Stimulated activated CD4-positive, alpha-beta T cell treated with anti-CD3 and anti-CD28 coated beads, Interleukin-2, amount 100 ng/mL, for 4 hours (primary cell): ENCODE measurements around the gene TPST1.
"Not testable (repeated sequence)": the region's sequence is repeated elsewhere in the genome, so short reads cannot be mapped to it uniquely, and the experiment has no call there.

ENCODE experiments used
- DNase-seq: peaks from one replicate; pipeline ENCODE4 v3.0.0-alpha.2; 2020; ENCODE audit warnings: low read depth

The TPST1 gene

DNA sequence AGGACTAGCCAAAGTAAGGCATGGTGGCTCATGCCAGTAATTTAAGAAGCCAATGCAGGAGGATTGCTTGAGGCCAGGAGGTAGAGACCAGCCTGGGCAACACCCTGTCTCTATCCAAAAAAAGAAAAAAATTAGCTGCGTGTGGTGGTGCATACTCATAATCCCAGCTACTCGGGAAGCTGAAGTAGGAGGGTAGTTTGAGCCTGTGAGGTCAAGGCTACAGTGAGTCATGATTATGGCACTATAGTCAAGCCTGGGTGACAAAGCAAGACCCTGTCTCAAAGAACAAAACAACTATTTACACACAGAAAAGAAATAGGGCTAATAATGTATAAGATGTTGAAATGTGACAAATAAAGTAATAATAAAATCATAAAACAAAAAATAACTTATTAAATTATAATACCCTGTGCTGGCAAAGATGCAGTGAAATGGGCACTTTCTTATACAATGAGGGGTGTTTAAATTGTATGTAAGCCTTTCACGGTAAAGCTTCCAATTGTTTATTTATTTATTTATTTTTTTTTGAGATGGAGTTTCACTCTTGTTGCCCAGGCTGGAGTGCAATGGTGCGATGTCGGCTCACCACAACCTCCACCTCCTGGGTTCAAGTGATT is 175.2 kb downstream of the TPST1 start:
- no peak for DNase-seq

DNA sequence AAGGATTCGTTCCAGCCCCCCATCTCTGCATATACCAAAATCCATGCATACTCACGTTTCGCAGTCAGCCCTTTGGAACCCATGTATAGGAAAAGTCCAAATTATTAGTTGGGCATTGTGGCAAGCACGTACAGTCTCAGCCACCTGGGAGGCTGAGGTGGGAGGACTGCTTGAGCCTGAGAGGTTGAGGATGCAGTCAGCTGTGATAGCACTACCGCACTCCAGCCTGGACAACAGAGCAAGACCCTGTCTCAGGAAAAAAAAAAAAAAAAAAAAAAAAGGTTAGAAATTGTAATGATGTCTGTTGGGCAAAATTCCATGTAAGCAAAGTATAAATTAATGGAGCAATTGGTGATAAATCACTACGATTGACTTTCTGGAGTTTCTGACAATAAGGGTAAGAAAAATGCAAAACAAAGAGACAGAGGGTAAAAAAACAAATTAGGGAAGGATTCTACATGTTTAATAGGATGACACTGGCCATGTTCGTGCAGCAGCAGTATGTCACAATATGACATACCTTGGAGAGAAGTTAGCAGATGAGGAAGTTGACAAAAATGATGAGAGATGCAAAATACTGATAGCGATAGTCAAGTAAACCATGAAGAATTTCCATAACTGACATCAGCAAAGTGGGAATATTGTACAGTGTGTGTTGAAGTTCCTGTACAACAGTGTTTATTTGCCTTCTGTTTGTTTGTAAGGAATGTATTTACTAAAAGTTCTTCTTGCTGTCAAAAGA is 177.2 kb downstream of the TPST1 start:
- DNase-seq: not testable (repeated sequence)

DNA sequence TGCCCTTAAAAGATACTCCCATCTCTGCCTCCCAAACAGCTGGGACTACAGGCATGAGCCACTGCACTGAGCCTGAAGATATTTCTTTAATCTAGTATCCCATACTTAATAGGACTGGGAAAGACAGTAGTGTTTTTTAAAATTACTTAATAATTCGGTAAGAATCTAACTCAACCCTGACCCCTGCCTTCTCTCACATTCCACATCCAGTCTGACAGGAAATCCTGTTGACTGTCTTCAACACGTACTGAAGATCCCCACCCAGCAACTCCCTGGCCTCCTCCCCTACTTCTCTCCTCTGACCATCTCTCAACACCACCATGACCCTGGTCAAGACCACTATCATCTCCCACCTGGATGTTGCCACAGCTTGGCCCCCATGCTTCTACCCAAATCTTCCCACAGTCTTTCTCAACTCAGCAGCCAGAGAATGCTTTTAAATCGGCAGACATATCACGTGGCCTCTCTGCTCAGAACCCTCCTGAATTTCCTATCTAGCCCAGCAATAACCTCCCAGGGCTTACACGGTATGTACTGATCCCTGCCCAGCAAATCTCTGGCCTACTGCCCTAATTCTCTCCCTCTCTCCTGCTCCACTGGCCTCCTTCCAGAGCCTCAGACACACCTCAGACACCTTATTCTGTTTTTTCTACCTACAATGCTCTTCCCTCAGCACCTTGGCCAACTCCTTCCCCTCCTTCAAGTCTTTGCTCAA is 180.2 kb downstream of the TPST1 start:
- not testable (repeated sequence) for DNase-seq

DNA sequence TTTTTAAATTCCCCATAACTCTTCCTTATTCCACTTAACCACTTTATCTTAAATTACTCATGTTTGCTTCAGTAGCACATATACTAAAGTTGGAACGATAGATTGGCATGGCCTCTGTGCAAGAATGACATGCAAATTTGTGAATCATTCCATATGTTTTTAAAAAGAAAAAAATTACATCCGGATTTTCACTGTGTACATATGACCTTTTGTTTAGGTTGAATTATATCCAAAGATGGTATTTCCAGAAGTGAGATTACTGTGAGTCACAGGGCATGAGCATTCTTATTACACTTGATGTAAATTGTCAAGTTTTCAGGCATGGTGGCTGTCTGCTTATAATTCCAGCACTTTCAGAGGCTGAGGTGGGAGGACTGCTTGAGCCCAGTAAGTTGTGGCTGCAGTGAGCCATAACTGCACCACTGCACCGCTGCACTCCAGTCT is 190.0 kb downstream of the TPST1 start:
- not testable (repeated sequence) for DNase-seq

DNA sequence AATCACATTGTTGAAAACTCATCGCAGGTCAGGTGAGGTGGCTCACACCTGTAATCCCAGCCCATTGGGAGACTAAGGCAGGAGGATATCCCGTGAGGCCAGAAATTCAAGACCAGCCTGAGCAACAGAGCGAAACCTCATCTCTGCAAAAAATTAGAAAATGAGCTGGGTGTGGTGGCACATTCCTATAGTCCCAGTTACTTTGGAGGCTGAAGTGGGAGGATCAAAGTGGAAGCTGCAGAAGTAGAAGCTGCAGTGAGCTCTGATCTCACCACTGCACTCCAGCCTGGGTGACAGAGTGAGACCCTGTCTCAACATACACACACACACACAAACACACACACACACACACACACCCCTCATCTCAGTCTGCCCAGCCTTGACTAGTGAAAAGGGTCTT is 190.9 kb downstream of the TPST1 start:
- DNase-seq: not testable (repeated sequence)

DNA sequence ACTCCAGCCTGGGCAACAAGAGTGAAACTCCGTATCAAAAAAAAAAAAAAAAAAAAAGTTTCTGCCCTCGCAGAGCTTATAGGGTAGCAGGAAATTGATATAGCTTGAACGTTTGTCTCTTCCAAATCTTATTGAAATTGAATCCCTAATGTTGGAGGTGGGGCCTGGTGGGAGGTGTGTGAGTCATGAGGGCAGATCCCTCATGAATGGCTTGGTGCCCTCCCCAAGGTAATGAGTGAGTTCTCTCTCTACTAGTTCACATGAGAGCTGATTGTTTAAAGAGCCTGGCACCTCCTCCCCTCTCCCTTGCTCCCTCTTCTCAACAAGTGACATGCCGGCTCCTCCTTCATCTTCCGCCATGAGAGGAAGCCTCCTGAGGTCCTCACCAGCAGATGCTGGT is 193.7 kb downstream of the TPST1 start:
- not testable (repeated sequence) for DNase-seq

DNA sequence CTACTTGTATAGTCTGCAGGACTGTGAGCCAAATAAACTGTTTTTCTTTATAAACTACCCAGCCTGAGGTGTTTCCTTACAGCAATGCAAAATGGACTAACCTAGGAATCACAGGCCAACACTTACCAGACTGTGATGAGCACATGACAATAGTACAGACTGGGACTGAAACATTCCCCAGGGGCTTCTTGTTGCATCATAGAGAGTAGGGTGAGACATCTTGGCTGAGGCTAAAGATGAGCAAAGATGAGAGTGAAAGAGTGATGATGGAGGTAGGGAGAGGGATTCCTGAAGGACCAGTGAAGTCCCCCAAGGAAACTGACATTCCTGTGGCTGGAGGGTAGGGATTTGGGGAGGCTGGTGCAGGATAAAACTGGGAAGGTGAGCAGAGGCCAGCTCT is 194.4 kb downstream of the TPST1 start:
- DNase-seq: no peak

DNA sequence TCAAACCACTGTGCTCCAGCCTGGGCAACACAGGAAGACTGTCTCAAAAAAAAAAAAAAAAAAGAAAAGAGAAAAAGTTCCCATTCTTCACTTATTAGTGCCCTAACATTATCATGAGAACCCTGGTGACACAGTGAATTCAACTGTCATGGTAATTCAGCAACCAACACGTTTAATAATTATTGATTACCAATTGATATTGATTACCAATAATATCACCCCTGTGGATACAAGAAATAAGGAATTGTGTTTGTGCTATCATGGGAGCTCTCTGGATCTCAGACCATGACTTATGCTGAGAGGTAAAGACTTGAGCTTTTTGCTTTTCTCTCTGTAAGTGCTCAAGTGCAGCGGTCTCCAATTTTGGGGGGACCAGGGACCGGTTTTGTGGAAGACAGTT is 195.3 kb downstream of the TPST1 start:
- DNase-seq: no peak

DNA sequence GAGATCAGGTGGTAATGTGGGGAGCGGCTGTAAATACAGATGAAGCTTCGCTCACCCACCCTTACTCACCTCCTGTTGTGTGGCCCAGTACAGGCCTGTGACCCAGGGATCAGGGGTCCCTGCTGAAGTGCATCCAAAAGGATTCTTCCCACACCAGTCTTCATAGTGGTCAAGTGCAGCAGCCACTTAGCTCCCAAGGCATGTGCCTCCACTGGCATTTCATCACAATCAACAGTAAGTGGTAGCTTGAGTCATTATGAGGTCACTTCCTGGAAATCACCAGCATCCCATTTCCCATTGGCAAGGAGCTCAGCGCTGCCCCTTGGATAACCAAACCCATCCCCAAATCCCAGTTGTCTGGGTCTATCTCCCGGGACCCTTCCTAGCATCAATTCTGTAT is 196.0 kb downstream of the TPST1 start:
- DNase-seq: not testable (repeated sequence)

DNA sequence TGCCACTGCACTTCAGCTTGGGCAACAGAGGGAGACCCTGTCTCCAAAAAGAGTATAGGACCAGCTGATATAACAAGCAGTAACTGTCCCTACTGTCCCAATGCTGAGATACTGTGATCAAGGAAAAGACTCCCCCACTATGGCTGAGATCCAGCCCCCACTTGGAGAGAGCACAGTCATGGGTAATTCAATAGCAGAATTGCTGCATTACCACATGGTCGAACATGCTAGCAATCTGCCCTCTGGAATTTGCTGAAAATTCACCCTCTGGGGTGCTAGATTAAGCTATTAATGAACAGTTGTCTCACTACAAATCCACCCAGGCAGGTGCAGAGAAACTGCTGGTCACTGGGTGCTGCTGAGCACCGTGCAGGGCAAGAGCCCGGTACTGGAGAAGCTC is 196.8 kb downstream of the TPST1 start:
- not testable (repeated sequence) for DNase-seq

DNA sequence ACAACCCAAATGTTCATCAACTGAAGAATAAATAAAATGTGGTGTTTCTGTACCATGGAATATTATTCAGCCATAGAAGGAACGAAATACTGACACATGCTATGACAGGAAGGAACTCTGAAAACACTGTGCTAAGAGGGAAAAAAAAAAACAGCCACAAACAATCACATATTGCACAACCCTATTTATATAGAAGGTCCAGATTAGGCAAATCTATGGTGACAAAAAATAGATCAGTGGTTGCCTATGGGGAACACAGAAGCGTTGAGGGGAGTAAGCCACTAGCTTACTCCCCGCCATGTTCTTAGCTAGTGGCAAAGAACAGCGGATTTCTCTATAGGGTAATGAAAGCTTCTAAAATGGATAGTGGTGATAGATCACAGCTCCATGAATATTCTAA is 198.4 kb downstream of the TPST1 start:
- DNase-seq: no peak

DNA sequence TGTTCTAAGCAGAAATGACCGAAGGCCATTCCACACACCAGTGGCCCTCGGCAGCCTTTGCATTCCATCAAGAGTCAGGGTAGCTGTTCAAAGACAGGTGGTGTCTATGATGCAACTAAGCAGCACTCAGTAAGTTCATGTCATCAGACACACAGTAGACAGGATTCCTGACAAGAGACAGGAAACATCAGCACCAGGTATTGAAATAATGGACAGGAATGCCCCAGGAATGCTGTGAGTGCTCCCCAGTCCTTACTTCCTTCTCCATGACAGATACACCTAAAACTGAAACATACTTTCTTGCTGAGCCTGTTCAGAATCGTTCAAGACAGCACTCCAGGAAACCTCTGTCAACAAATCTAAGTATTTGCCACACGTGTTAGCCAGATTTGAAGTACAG is 204.4 kb downstream of the TPST1 start:
- no peak for DNase-seq
